SK-N-SH (cell line): Measurements from ENCODE around the gene PTAR1.

ENCODE experiments used
- CHD2 ChIP-seq: fragments of 150-350 bp; IDR thresholded peaks from 2 replicates; pipeline ENCODE4 v1.6.1; 2018; ENCODE audit warnings: low read length; ENCODE audit not compliant: partially characterized antibody
- YY1 ChIP-seq: IDR thresholded peaks from 2 replicates; pipeline ENCODE4 v1.4.0; 2012; ENCODE audit warnings: low read depth, mild to moderate bottlenecking
- TF ChIP-seq, protein P1 (sequence below): IDR thresholded peaks from 2 replicates; pipeline ENCODE4; 2012
- TF ChIP-seq, protein P2 (sequence below): fragments of 200-600 bp; sonication (generic); IDR thresholded peaks from 2 replicates; pipeline ENCODE4 v1.6.1; 2017; ENCODE audit warnings: antibody characterized with exemption, mild to moderate bottlenecking, moderate library complexity

DNA sequence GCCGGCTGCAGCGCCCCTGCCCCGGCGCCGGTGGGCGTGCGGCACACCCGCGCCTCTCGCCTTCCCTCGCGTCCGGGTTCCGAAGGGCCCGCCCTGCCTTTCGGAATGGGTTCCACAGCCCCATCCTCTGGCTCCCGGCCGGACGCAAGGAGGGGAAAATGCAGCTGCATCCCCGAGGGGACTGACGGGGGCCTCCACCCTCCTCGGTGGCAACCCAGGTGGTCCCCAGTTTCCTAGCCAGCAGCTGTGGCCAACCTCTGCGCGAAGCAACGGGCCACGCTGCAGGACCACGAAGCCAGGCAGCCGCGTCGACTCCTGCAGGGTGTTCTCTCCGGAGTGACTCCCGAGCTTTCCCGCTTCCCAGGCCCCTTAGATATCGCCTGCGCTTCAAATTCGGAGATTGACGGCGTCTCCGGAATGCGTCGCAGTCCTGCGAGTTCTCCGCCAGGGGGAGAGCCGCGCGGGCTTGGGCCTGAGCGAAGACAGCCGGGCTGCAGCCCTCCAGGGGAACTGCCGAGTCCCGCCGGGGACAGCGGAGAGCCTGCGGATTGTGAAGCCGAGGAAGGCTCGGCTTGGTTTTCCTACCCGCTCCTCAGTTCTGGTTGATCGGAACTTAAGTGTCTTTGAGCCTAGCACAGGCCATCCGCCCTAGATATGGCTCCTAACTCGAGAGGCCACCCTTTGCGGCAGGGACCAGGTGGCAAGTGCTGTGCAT is 87.1 kb downstream of the PTAR1 start:
- TF ChIP-seq, protein P1, sequence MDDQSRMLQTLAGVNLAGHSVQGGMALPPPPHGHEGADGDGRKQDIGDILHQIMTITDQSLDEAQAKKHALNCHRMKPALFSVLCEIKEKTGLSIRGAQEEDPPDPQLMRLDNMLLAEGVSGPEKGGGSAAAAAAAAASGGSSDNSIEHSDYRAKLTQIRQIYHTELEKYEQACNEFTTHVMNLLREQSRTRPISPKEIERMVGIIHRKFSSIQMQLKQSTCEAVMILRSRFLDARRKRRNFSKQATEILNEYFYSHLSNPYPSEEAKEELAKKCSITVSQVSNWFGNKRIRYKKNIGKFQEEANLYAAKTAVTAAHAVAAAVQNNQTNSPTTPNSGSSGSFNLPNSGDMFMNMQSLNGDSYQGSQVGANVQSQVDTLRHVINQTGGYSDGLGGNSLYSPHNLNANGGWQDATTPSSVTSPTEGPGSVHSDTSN: peak; percentile 77
- TF ChIP-seq, protein P2, sequence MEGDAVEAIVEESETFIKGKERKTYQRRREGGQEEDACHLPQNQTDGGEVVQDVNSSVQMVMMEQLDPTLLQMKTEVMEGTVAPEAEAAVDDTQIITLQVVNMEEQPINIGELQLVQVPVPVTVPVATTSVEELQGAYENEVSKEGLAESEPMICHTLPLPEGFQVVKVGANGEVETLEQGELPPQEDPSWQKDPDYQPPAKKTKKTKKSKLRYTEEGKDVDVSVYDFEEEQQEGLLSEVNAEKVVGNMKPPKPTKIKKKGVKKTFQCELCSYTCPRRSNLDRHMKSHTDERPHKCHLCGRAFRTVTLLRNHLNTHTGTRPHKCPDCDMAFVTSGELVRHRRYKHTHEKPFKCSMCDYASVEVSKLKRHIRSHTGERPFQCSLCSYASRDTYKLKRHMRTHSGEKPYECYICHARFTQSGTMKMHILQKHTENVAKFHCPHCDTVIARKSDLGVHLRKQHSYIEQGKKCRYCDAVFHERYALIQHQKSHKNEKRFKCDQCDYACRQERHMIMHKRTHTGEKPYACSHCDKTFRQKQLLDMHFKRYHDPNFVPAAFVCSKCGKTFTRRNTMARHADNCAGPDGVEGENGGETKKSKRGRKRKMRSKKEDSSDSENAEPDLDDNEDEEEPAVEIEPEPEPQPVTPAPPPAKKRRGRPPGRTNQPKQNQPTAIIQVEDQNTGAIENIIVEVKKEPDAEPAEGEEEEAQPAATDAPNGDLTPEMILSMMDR: peak; percentile 86
- TF ChIP-seq CHD2 (peak; percentile 37), YY1 (peak; percentile 67)
